Psoas muscle (tissue), 8 donors: Measurements from ENCODE around the gene LDAF1. TPM values are rescaled to one million over a fixed set of nuclear protein-coding genes. Genes with fewer than 3 reads are reported as not detected.
"Not testable (repeated sequence)": the region's sequence is repeated elsewhere in the genome, so short reads cannot be mapped to it uniquely, and the experiment has no call there.

ENCODE experiments used
- ATAC-seq, 4 donors: fragments of 200-7000 bp; cut with Tn5 transposase; one replicate each; pipeline ENCODE4 v1.9.1; 2020; ENCODE audit warnings: moderate library complexity in 3 of 4, mild to moderate bottlenecking in 2 of 4
- DNase-seq, 2 donors: peaks; one replicate each; pipeline ENCODE4 v3.0.0-alpha.2; 2020
- H3K27ac ChIP-seq: fragments of 200-600 bp; one replicate; pipeline ENCODE4 v1.8.0; 2022
- H3K27me3 ChIP-seq, 3 donors: fragments of 200-600 bp in 1 of 3; one replicate each; pipeline versions ENCODE4 v1.6.1 to v1.8.0; 2013 to 2022; ENCODE audit warnings: low read length in 2 of 3, mild to moderate bottlenecking in 2 of 3, moderate library complexity in 1 of 3; ENCODE audit not compliant: insufficient read depth in 3 of 3
- H3K36me3 ChIP-seq, 2 donors: fragments of 200-600 bp in 1 of 2; one replicate each; pipeline versions ENCODE4 v1.6.1 to v1.8.0; 2013 to 2022; ENCODE audit warnings: low read depth in 1 of 2, mild to moderate bottlenecking in 1 of 2, moderate library complexity in 1 of 2; ENCODE audit not compliant: insufficient read depth in 1 of 2
- H3K4me1 ChIP-seq: fragments of 200-600 bp; one replicate; pipeline ENCODE4 v1.8.0; 2022
- H3K4me3 ChIP-seq: fragments of 200-600 bp; one replicate; pipeline ENCODE4 v1.8.0; 2022; ENCODE audit warnings: mild to moderate bottlenecking
- H3K9me3 ChIP-seq: fragments of 200-600 bp; one replicate; pipeline ENCODE4 v1.8.0; 2022
- CTCF ChIP-seq: fragments of 200-600 bp; IDR thresholded peaks from one replicate; pipeline ENCODE4 v1.8.0; 2022; ENCODE audit warnings: antibody characterized with exemption
- WGBS, 3 donors: extraction: QIAGEN DNeasy Blood & Tissue Kit; methylation state at CpG; one replicate each; pipeline versions ENCODE4 v1.1.6 to v1.1.7; 2013; 5-methylcytosine and 5-hydroxymethylcytosine counted together
- intact Hi-C, 2 donors: fragments of 100-400 bp; cut with DNase I; formaldehyde crosslinking; loops; one replicate each; pipeline versions ENCODE4 v1.11.0 to v1.14.2; 2022
- polyA plus RNA-seq, 3 donors: library from polyadenylated mRNA; stranded (reverse); fragments of 200-250 nt; gene quantifications; one replicate each; pipeline ENCODE4 v1.2.3, GENCODE V29; 2013
- total RNA-seq, 4 donors: library from RNA; stranded (reverse); fragmentation: NEBNext Ultra II Directional in 2 of 4; extraction: Animal tissue kit (Norgen Biotek cat#: 25700) in 2 of 4; gene quantifications; one replicate each; pipeline versions ENCODE4 v1.2.1 to v1.2.4, GENCODE V29; 2021 to 2023
- donor health status: healthy with polysubstance abuse.
- donor health status: DM: no; HTN: no; CAD: no; lungs with moderate emphysema.
- donor health status: Bipolar disorder and iron deficiency.
- donor health status: healthy.
- donor health status: DM: yes; HTN: yes; CAD: no.
- donor health status: DM: no; HTN: no; CAD: no.
- donor health status: DM: no; HTN: no; CAD: no.
- donor health status: DM: yes; HTN: yes; CAD: no.

Gene LDAF1
- total and polyA plus RNA-seq, 7 donors = 25.7 to 57.3 (median 39.2) TPM

- Histone ChIP-seq H3K4me3 (no peak overlapping the region), H3K9me3 (no peaks in the 10 kb centered on the region), H3K4me1 (peaks cover 17% of the 10 kb centered on the region), H3K27me3 (no peaks in the 10 kb centered on the region), H3K36me3 (peaks cover 3 to 57% of the 10 kb centered on the region in 2 donors), H3K27ac (no peak overlapping the region)
- 89 to 91% (median 90%) methylated on average over 9 of the region's 9 CpGs for WGBS, 3 donors
- DNase-seq (no peak), ATAC-seq (no peak)
- intact Hi-C loops = no loop called here
- no peak for TF ChIP-seq CTCF
Measured at GRCh38 chr16:21167360-21167759, 8.9 kb downstream of the LDAF1 start.

- no peak for ATAC-seq
- 96 to 97% (median 96%) methylated on average over 12 of the region's 12 CpGs for WGBS, 3 donors
- no peaks in the 10 kb centered on the region for H3K9me3 ChIP-seq
- peaks cover 10% of the 10 kb centered on the region for H3K4me1 ChIP-seq
- no peak overlapping the region for H3K4me3 ChIP-seq
- H3K27me3 ChIP-seq = no peaks in the 10 kb centered on the region
- no peak for DNase-seq
- H3K36me3 ChIP-seq = peaks cover 7 to 64% of the 10 kb centered on the region in 2 donors
- intact Hi-C loops = no loop called here
- no peak for TF ChIP-seq CTCF
- no peak overlapping the region for H3K27ac ChIP-seq
Measured at GRCh38 chr16:21167929-21168602, 9.6 kb downstream of the LDAF1 start.

GRCh38 chr16:21169249-21169981, 10.9 kb downstream of the LDAF1 start:
- ATAC-seq (no peak), DNase-seq (no peak)
- Histone ChIP-seq H3K9me3 (no peaks in the 10 kb centered on the region), H3K36me3 (peaks cover 7 to 76% of the 10 kb centered on the region in 2 donors), H3K4me1 (no peaks in the 10 kb centered on the region), H3K4me3 (no peak overlapping the region), H3K27ac (no peak overlapping the region), H3K27me3 (no peaks in the 10 kb centered on the region)
- intact Hi-C loops = no loop called here
- 89 to 97% (median 96%) methylated on average over 5 of the region's 5 CpGs for WGBS, 3 donors
- TF ChIP-seq CTCF = no peak

- H3K27ac ChIP-seq, intact Hi-C loops, H3K4me3 ChIP-seq, H3K9me3 ChIP-seq, ATAC-seq, H3K27me3 ChIP-seq, H3K4me1 ChIP-seq, DNase-seq: not testable (repeated sequence)
- WGBS, 3 donors = 91 to 93% (median 93%) methylated on average over 8 of the region's 8 CpGs
- H3K36me3 ChIP-seq = peaks cover 6 to 77% of the 10 kb centered on the region in 2 donors
Measured at GRCh38 chr16:21170116-21170515, 11.6 kb downstream of the LDAF1 start.

- Histone ChIP-seq H3K27me3 (no peaks in the 10 kb centered on the region), H3K4me3 (no peak overlapping the region), H3K4me1 (no peaks in the 10 kb centered on the region), H3K36me3 (peaks cover 3 to 80% of the 10 kb centered on the region in 2 donors), H3K9me3 (no peaks in the 10 kb centered on the region), H3K27ac (no peak overlapping the region)
- WGBS, 3 donors = 80 to 85% (median 83%) methylated on average over 3 of the region's 3 CpGs
- ATAC-seq = no peak
- DNase-seq = no peak
- no peak for TF ChIP-seq CTCF
- intact Hi-C loops = no loop called here
Measured at GRCh38 chr16:21172650-21173049, 14.2 kb downstream of the LDAF1 start.
